GM19023 (cell line): ENCODE measurements around the gene IL22.

Source experiments
- ATAC-seq: cut with Tn5 transposase; IDR thresholded peaks from one replicate; pipeline ENCODE4 v1.9.1; 2021; ENCODE audit warnings: mild to moderate bottlenecking, moderate library complexity; ENCODE audit not compliant: unreplicated experiment

IL22 gene

DNA sequence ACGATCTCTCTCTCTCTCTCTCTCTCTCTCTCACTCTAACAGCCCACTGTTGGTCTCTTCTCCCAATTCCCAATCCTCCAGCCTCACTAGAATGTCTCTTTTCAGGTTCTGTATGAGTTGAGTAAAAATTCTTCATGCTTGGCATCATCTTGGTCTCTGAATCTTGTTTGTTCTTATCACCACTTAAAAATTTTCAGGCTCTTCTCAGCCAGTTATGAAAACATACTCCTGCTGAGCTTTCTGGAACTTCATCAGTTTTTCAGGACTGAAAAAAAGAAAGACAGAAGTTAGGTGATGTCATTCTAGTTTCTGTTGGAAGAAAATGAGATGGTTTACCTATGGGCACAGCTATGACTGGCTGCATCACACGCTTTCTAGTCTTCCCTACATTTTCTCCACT is 11.5 kb upstream of the IL22 start:
- no peak for ATAC-seq

DNA sequence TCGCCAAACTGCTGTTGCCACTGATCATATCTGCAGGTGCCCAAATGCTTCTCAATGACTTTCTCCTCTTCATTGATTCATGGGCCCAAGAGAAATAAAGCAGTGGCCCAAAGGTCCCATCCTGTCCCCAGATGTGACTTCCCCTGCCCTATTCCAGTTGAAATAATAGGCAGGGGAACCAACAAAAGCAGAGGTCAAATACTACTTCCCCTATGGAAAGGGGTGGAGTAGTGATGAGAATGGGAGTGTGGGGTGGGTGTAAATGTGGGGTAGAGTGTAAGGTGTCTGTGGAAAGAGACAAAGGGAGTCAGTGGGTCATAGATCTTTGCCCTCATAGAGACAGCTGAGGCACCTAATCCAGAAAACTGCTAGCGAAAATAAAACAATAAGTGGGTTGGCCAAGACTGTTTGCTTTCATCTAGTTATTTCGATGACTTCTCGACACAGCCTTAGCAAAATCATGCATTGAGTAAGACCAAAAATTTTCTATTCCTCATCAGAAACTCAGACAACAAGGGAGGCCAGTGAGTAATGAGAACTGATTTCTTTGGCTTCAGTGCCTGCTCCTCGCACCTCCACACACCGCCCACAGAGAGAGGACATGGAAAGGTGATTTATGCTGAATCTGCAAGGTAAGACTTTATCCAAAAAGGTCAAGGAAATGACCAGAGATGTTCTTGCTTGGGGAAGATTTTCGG is 10.9 kb upstream of the IL22 start:
- ATAC-seq: no peak

DNA sequence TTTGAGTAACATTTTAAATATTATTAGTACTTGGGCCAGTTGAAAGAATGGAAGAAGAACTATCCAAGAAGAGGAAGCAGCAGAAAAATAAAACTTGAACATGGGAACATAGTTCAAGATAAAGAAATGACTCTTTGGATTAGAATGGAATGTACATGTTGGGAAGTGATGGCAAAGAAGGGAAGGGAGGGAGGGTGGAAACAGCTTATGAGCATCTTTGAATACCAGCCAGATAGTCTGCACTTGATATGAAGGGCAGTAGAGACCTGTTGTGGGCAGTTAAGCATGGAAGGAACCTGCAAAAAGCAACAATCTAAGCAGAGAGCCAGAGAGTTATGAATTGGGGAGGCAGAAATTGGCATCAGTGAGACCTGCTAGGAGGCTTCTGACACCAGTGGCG is 10.0 kb upstream of the IL22 start:
- ATAC-seq: no peak

DNA sequence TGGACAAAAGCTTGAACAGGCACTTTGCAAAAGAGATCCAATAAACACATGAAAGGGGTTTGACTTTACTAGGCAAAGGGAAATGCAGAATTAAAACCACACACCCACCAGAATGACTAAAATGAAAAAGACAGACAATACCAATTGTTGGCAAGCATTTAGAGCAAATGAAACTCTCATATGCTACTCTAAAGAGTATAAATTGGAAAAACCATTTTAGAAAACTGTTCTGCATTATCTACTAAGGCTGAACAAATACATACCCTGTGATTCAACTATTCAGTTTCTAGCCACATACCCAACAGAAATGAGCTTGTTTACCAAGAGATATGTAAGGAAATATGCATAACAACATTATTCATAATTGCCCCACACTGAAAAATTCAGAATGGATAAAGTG is 8.5 kb upstream of the IL22 start:
- no peak for ATAC-seq

DNA sequence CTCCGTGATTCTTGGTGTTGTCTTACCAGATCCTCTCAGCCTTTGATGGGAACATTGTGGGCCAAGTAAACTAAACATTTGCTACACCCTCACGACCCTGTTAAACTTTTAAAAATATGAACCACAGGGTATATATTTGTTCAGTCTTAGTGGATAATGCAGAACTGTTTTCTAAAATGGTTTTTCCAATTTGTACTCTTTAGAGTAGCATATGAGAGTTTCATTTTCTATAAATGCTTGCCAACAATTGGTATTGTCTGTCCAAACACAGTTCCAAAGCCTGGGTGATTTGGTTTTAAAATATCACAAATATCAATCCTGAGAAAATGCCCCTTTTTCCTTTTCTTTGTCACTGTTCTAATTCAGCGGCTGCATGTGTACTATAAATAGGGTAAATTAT is 6.7 kb upstream of the IL22 start:
- no peak for ATAC-seq

DNA sequence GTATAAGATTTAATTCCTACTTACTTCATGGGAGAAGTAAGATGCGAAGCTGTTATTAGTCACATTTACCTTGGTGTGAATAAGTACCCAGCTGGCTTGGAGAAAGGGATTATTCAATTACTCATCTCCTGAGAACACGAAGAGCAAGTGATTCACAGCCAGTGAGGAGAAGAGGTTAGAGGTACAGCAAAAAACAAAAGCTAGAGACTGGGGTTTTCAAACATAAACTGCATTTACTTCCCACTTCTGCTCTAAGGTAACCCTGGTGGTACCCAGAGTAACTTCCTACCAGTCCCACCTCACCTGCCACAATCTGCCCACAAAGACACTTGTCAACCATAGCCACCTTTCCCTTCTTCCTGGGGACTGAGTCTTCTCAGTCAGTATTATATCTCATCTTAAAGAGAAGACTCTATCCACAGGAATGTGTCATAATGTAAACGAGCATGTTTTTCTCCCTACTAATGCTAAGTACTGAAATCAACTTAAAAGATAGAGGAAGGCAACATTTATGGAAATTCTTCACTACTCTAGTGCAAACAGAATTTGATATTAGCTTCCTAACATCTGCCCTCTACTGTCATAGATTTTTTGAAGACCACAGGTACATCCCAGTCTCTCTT is 6.0 kb upstream of the IL22 start:
- no peak for ATAC-seq

DNA sequence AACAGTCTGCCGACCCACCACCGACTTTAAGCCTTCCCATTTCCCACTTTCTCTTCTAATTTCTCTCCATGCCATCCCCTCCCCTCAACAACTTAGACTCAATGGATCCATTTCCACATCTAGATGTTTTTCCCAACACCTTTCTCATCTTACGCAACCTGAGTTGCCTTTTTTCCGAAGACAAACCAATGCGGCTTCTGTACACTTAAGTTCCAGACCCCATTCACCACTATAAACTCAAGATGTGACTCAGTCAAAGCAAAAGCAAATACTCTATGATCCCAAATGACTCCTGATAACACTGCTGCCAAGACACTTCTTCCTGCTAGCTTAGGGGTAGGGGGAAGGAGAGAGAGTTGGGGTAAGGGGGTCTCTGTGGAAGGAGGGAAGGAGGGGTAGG is 1.3 kb downstream of the IL22 start:
- no peak for ATAC-seq

DNA sequence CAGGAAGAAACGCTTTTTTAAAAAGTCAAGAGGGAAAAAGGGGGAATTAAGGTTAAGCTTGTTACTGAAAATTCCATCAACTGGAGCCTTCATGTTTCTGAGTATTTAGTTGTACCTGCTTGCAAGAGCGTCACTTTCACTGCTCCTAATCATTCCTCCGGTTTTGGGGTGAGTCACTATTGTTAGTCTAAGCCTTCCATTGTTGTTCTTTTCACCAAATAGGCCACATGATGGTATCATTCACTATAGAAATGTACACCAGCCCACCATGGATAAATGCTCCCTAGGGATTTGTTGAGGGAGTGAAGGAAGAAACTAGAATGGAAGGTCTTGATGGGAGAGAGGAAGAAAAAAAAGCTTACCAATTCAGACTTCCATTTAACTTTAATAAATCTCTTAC is 3.0 kb downstream of the IL22 start:
- ATAC-seq: no peak

DNA sequence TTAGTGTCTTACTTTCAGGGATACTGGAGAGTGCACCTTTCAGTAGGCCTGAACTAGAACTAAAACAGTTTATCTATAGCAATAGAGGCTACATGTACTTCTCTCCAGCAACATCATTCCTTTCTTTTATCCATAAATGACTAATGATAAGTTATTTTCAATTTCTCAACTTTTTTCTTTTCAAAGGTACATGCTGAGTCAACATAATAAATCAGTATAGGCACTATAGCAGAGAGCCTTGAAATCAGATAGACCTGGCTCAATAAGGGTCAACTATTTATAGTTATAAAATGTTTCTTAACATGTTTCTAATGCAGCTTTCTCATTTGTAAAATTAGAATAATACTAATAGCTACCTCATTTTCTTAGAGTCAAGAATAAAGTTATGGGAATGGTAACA is 5.6 kb downstream of the IL22 start:
- no peak for ATAC-seq

DNA sequence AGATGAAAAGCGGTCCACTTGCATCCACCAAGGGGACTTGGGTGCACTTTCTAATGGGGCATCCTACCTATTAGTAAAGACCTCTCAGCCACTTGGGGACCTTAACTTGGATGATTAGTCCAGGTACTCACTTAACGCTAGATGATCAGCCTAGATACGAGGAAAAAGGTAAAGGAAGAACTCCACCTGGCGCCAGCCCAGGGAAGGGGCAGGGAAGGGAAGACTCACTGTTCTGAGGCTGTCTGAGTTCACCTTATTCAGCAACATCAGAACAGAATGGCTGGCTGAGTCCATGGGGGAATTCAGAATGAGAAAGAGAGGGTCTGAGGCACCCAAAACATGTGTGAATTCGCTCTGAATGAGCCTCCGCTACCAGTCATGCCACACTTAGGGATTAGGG is 7.1 kb downstream of the IL22 start:
- no peak for ATAC-seq

DNA sequence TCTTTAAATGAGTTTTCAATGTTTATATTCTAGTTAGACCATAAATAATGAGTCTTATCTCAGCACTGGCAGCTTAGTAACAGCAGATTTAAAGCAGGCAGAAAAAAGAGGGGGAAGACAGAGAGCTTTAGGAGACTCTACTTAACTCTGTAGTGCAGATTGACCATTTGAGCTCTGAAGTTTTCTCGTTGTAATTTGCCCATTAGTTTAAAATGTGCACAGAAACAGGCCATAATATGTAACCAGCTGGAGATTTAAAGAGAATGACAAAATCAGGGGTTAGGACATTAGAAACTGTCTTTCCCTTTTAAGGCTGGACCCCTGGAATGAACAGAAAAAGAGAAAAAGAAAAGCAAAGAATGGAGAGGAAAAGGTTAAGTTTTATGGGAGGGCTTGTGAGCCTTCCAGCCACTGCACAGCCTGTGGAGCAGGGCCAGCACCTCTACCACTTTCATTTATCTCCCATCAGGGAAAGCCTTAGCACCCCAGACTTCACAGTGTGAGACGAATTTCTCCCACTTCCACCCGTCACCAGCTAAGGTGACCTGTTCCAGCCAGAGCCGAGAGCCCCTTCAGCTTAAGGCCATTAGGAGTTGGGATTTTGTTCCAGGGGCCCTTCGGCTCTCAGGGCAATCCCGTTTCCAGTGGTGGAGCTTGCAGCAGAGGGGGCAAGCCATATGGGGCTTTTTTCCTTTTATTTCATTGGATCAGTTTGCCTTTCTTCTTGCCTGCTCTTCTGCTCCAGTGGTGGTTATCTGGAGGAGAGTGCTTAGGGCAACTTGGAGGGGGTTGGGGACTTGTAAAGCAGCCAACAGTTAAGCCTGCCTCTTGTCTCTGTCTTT is 8.0 kb downstream of the IL22 start:
- ATAC-seq: no peak

DNA sequence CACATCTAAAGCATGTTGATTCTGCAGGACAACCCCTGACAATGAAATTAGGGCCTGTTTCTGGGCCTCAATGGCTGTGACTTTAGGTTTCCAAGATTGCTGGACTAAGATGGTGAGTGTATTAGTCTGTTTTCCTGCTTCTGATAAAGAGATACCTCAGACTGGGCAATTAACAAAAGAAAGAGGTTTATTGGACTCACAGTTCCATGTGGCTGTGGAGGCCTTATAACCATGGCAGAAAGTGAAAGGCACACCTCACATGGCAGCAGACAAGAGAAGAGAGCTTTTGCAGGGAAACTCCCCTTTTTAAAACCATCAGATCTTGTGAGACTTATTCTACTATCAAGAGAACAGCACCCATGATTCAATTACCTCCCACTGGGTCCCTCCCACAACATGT is 10.6 kb downstream of the IL22 start:
- ATAC-seq: no peak

DNA sequence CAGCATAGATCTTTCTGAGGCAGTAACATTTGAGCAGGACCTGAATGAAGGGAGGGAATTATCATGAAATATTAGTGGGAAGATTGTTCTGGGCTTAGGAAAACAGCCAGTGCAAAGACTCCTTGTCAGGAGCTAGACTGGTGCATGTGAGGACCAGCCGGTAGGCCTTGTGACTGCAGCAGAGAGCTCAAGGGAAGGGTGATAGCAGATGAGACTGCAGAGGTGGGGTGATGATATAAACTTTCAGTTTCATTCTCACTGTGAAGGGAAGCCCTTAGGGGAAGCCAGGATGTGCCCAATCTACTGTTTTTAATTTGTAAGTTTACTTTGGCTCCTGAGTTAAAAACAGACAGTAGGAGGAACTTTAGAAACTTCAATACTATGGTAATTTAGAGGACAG is 12.4 kb downstream of the IL22 start:
- ATAC-seq: peak; percentile 93

DNA sequence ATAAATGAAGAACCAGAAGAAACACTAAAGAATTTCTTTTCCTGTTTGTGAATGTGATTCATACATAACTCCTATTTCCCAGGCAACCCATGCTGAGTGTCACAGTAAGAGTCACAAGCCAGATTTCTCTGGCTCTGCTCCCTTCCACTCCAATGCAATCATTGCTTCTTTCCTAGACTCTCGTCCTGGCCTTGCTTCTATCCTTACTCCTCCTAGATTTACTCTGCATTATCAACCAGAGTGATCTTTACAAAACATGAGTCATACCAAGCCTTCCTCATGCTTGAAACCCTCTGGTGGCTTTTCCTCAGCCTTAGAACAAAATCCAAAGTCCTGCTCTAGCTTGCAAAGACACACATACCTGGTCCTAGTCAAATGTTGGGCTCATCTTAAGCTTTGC is 13.3 kb downstream of the IL22 start:
- no peak for ATAC-seq

DNA sequence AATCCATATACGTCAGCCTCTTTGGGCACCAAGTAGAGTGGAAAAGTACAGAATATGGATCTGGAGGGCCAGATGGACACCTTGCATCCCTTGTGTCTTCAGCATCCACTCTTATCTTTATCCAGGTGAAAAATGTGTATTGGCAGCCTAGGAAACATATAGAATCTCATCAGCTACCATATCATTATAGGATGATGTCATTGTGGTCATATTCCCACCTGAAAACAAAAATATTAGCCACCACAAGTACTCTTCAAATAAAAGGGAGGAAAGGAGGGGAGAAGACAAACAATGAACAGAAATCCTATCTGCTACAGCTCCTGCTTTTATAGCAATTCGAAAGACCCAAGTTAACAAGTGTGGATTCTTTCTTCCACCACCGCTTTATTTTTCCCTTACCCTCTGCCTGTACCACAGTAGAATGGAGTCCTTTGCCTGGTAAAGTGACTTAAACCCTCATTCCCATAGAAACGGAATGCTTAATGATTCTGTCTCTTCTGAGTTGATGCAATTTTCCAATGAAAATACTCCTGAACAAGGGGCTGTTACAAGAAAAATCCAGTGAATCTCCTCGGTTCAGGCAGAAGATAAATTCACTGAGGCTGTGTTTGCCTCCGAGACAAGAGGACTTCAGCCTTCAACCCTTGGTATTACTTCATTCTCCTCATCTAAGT is 14.0 kb downstream of the IL22 start:
- ATAC-seq: no peak

DNA sequence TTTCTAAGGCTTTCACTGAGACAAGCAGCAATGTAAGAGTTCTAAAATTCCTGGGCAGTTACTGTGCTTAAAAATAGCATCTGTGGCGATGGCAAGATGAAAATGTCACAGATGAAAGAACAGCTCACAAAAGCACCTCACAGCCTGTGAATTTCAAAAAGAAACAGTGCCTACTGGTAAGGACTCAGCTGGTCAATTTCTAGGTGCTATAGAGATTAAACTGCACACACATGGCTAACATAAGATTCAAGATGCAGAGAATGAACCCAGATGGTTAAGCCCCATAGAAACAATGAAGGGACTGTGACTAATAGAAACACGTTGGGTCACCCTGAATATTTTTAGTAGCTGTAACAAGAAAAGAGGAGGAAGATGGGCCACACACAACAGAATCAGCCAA is 15.8 kb downstream of the IL22 start:
- no peak for ATAC-seq

DNA sequence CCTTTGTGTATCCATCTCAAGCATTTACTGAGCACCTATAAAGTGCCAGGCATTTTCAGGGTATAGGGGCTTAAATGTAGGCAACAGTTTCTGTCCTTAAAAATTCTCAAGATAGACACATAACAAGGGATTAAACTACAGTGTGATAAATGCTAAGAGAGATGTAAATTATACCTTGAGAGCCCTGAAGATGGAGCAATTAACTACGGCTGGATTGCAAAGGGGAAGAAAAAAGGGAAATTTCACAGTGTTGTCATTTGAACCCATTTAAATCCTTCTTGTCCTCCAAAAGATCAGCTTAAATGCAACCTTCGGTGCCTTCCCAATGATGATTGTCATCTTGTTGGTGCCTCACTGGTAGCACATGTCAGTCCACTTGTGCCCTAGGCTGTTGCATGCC is 16.3 kb downstream of the IL22 start:
- no peak for ATAC-seq

DNA sequence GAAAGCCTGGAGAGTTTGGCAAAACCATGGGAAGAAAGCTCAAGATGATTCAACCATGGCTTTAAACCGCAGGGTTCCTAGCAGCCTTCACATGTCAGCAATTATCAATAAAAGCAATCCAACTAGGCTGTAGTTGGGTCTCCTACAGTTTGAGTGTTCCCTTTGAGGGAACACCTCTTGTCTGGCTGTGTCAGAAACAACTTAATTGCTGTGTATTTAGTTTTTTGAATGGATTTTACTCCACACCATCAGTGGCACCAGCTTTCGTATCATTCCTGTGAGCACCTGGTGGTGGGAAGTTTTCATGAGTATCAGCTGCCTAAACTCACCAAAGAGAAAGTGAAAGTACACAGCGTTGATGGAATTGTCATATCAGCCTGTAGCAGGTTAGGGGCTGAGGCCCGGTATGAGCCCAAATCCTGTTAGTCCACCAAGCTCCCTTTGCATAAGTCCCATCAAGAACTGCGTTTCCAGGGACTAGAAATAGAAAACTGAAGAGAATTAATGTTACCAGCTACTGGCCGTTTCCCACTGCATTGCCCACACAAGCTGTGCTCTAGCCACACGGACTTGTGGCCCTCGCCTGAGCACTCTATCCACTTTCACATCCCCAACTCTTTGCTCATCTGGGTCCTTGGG is 16.9 kb downstream of the IL22 start:
- peak; percentile 56 for ATAC-seq

DNA sequence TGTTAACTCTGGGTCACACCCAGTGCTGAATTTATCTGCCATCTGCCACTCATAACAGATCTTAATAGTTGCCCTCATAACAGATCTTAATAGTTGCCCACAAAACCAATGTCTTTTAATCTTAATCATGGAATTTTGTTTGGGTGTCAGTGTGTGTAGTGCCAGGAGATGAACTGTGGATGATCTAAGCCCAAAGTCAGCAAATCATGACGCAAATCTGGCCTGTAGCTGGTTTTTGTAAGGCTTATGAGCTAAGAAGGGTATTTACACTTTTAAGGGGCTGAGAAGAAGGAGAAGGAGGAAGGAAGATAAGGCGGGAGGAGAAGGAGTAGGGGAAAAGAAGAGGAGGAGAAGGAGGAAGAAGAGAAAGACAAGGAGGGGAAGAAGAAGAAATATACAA is 17.8 kb downstream of the IL22 start:
- ATAC-seq: no peak

DNA sequence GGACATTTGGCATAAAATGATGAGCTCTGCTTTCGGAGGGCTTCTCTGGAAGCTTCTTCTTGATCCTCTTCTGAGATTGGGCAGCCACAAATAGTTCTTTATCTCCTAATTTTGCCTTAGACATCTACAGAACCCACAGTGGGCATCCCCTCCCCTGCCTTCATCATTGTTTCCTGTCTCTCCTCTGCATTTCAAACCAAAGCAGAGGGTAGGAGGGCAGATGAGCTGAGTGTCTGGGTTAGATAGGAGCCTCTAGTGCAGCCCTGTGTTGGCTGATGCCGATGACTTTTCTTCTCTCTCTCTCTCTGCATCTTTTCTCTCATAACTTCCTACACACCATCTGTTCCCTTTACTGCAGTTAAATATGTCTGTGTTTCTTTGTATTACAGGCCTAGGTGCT is 19.3 kb downstream of the IL22 start:
- ATAC-seq: no peak

DNA sequence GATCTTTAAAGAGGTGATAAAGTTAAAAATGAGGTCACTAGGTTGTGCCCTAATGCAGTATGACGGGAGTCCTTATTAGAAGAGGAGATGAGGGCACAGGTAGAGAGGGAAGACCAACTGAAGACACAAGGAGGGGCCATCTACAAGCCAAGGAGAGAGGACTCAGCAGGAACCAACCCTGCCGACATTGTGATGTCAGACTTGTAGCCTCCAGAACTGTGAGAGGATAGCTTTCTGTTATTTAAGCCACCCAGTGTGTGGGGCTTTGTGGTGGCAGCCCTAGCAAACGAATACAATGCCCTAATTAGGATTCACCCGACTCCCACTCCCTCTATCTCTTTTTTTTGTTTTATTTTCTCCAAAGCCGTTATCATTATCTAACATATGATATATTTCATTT is 19.9 kb downstream of the IL22 start:
- no peak for ATAC-seq
